ENCODE data around the gene LEPROT.

The LEPROT gene

DNA sequence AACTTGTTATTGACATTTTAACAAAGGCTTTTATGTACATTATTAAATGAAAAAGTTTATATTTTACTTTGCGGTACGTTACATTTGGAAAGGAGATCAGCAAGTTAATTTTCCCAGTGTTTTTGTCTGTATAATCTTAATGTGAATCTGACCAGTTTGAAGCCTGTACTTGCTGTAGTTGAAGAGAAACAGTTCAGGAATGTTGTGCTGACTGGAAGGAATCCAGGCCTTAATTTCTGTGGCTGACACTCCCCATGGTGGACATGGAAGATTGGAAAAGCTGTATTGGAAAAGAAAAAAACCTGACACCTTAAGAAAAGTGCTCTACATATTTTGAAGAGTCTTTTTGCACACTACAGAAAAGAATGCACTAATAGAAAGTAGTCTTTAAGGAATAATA lies 15.5 kb downstream of the LEPROT start:
- TF ChIP-seq, protein P1, sequence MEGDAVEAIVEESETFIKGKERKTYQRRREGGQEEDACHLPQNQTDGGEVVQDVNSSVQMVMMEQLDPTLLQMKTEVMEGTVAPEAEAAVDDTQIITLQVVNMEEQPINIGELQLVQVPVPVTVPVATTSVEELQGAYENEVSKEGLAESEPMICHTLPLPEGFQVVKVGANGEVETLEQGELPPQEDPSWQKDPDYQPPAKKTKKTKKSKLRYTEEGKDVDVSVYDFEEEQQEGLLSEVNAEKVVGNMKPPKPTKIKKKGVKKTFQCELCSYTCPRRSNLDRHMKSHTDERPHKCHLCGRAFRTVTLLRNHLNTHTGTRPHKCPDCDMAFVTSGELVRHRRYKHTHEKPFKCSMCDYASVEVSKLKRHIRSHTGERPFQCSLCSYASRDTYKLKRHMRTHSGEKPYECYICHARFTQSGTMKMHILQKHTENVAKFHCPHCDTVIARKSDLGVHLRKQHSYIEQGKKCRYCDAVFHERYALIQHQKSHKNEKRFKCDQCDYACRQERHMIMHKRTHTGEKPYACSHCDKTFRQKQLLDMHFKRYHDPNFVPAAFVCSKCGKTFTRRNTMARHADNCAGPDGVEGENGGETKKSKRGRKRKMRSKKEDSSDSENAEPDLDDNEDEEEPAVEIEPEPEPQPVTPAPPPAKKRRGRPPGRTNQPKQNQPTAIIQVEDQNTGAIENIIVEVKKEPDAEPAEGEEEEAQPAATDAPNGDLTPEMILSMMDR (conservative IDR thresholded peaks at IDR 0.05; ENCODE audit: low read depth, low read length) = no peak
- H3K4me3 ChIP-seq (ENCODE audit: low read depth, low read length) = no peak overlapping the region
- peak; percentile 76 for DNase-seq (ENCODE audit: low read depth)

DNA sequence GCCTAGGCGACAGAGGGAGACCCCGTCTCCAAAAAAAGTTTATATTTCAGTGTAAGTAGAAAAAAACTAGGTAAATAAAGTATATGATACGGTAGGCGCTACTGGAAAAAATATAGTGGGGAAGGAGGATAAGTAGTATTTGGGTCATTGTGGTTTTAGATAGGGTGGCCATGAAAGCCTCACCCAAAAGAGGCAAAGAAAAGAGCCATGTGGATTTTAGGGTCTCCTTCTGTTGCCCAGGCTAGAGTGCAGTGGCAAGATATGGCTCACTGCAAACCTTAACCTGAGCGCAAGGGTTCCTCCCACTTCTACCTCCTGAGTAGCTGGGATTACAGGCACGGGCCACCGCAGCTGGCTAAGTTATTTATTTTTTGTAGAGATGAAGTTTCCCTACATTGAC lies 17.1 kb downstream of the LEPROT start:
- no peak overlapping the region for H3K4me3 ChIP-seq (ENCODE audit: low read depth, low read length)
- DNase-seq (ENCODE audit: low read depth) = no peak
- TF ChIP-seq, protein P1 (conservative IDR thresholded peaks at IDR 0.05; ENCODE audit: low read depth, low read length) = no peak

DNA sequence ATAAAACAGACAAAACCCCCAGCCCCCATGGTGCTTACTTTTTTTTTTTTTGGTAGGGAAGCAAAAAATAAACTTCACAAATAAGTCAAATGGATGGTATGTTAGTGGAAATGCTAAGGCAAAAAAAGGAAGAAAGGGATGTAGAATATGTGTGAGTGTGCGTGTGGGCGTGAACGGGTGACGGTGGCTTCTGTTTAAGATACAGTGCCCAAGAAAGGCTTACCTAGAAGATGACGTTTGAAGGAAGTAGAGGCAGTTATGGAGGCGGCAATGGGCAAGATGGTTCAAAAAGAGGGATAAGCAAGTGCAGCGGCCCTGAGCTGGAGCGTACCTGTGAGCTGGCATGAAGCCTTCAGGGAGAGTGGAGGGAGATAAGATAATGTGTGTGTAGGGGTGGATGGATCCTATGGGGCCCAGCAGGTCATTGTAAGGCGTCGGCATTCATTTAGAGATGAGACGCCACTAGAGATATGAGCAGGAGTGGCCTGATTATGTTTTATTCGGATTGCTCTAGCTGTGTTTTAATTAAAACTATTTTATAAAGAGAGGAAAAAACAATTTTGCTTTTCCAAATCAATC lies 19.9 kb downstream of the LEPROT start:
- DNase-seq (ENCODE audit: low read depth) = no peak
- no peak overlapping the region for H3K4me3 ChIP-seq (ENCODE audit: low read depth, low read length)
- TF ChIP-seq, protein P1 (conservative IDR thresholded peaks at IDR 0.05; ENCODE audit: low read depth, low read length) = no peak

DNA sequence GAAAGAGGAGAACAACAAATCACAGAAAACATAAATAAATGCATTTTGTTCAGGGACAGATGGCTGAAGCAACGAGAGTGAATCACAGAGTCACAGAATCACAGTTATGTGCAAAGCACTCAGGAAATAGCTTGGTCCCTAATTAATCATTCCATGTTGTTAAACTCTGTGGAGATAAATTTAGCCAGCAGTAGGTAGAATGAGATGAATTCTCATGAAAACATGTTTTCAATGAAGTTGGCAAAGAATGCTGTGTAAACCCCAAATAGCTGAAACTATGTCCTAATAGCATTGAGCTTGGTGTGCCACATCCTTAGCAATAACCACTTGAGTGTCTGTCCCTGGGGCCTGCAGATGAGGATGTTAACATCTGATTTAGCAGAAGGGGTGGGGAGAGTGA lies 20.4 kb downstream of the LEPROT start:
- TF ChIP-seq, protein P1 (conservative IDR thresholded peaks at IDR 0.05; ENCODE audit: low read depth, low read length) = no peak
- DNase-seq (ENCODE audit: low read depth) = peak; percentile 13
- no peak overlapping the region for H3K4me3 ChIP-seq (ENCODE audit: low read depth, low read length)

DNA sequence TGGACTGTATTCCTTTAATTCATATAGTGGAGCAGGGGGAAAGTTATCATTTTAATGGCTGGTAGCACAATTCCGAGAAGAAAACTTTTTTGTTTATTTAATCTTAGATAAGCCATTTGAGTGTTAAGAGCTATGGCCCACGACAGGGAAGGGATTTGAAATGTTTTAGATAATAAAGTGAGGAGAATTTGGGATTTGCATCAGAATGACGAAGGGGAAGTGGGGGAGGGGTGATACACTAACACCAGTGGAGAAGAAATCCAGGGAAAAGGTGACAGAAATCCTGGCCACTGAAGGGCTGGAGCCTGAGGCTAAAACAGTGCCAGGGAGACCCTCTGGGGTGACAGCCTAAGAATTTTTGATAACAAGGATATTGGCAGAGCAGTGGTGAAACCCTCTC lies 21.0 kb downstream of the LEPROT start:
- no peak for DNase-seq (ENCODE audit: low read depth)

DNA sequence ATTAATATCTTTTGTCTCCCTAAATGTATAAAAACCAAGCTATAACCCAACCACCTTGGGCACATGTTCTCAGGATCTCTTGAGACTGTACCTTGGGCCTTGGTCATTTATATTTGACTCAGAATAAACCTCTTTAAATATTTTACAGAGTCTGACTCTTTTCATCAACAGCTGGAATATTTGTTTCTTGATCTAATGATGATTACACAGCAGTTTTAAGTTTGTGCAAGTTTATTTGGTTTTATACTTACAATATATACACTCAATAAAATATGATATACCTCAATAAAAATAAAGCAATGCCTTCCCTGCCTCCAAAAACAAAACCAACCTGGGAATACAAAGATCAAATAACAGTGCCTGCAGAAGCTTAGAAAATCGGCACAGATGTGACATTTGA lies 22.0 kb downstream of the LEPROT start:
- DNase-seq (ENCODE audit: low read depth) = no peak
- no peak overlapping the region for H3K4me3 ChIP-seq (ENCODE audit: low read depth, low read length)
- TF ChIP-seq, protein P1 (conservative IDR thresholded peaks at IDR 0.05; ENCODE audit: low read depth, low read length) = no peak

More for the DNA sequence above, 21.0 kb downstream of the LEPROT start:
- no peak overlapping the region for H3K4me3 ChIP-seq (ENCODE audit: low read depth, low read length)
- TF ChIP-seq, protein P1 (conservative IDR thresholded peaks at IDR 0.05; ENCODE audit: low read depth, low read length) = no peak

DNA sequence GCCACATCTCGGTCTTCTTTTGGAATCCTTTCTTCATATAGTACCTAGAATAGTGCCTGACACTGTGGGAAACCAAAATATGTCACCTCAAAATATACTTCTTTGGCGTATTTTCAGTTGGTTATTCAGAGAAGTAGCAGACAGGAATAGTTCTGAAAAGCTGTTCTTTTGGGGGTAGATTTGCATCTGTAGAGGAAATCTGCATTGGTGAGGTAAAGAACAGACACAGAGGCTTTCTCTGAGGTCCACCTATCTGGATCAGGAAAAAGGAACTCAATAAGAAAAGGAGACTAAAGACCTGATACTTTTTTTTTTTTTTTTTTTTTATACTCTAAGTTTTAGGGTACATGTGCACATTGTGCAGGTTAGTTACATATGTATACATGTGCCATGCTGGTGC lies 23.2 kb downstream of the LEPROT start:
- no peak for DNase-seq (ENCODE audit: low read depth)
- TF ChIP-seq, protein P1 (conservative IDR thresholded peaks at IDR 0.05; ENCODE audit: low read depth, low read length) = no peak

More for the DNA sequence above, 23.2 kb downstream of the LEPROT start:
- no peak overlapping the region for H3K4me3 ChIP-seq (ENCODE audit: low read depth, low read length)

All from choroid plexus epithelial cell (primary cell).